Caco-2 (cell line): ENCODE measurements around the gene MBOAT1. TPM values are rescaled to one million over a fixed set of nuclear protein-coding genes. Genes with fewer than 3 reads are reported as not detected.

ENCODE experiments used
- BruUV-seq: library from RNA; stranded (reverse); fragments of 400-500 nt; replicated peaks from 2 replicates; lab custom pipeline; 2021; lab: Mats Ljungman, UMichigan
- CTCF ChIA-PET: fragments of 300-600 bp; sonication (Branson Sonifier 250); formaldehyde crosslinking; loops from one replicate; lab custom pipeline; 2022; ENCODE audit warnings: antibody characterized with exemption; lab: Charles Lee
- POLR2A ChIA-PET: fragments of 300-600 bp; sonication (Branson Sonifier 250); formaldehyde crosslinking; loops from one replicate; lab custom pipeline; 2022; ENCODE audit warnings: antibody characterized with exemption; lab: Charles Lee
- DNase-seq, 2 experiments: peaks; one replicate each; pipeline versions ENCODE4 v3.0.0 to v3.0.0-alpha.2; 2020 to 2022
- H3K27me3 ChIP-seq: replicated peaks from 2 replicates; pipeline ENCODE4 v1.6.0; 2011; ENCODE audit warnings: low read length; ENCODE audit not compliant: control insufficient read depth, insufficient read depth
- H3K36me3 ChIP-seq: 2 replicates; pipeline ENCODE4 v1.5.1; 2011; ENCODE audit warnings: low read length; ENCODE audit not compliant: control insufficient read depth, insufficient read depth
- H3K4me1 ChIP-seq: fragments of 250-450 bp; sonication (Bioruptor Pico); 2 replicates; pipeline ENCODE4 v1.5.1; 2020; ENCODE audit warnings: mild to moderate bottlenecking
- H3K4me3 ChIP-seq: 2 replicates; pipeline ENCODE4 v1.5.1; 2011; ENCODE audit warnings: low read depth, mild to moderate bottlenecking, control low read depth, low read length
- H3K9me3 ChIP-seq: fragments of 250-450 bp; sonication (Bioruptor Pico); 2 replicates; pipeline ENCODE4 v1.5.1; 2020; ENCODE audit warnings: mild to moderate bottlenecking, moderate library complexity
- H3K27ac Mint-ChIP-seq: one replicate; pipeline ENCODE4 v1.8.0; 2022; ENCODE audit warnings: mixed read lengths; ENCODE audit not compliant: unreplicated experiment
- H3K27me3 Mint-ChIP-seq: one replicate; pipeline ENCODE4 v1.8.0; 2022; ENCODE audit warnings: mixed read lengths; ENCODE audit not compliant: insufficient read depth, unreplicated experiment
- H3K36me3 Mint-ChIP-seq: one replicate; pipeline ENCODE4 v1.8.0; 2022; ENCODE audit warnings: mild to moderate bottlenecking, mixed read lengths; ENCODE audit not compliant: insufficient read depth, unreplicated experiment
- H3K4me1 Mint-ChIP-seq: one replicate; pipeline ENCODE4 v1.8.0; 2022; ENCODE audit warnings: low read depth, mixed read lengths; ENCODE audit not compliant: unreplicated experiment
- H3K4me3 Mint-ChIP-seq: one replicate; pipeline ENCODE4 v1.8.0; 2022; ENCODE audit warnings: mild to moderate bottlenecking, moderate library complexity, mixed read lengths; ENCODE audit not compliant: unreplicated experiment
- H3K9me3 Mint-ChIP-seq: one replicate; pipeline ENCODE4 v1.8.0; 2022; ENCODE audit warnings: mixed read lengths; ENCODE audit not compliant: unreplicated experiment
- intact Hi-C: fragments of 100-400 bp; cut with micrococcal nuclease; formaldehyde crosslinking; loops from one replicate; pipeline ENCODE4 v1.10.0; 2022; ENCODE audit not compliant: unreplicated experiment
- total RNA-seq: library from RNA; stranded (reverse); gene quantifications from 2 replicates; pipeline ENCODE4 v1.2.3, GENCODE V29; 2022
- TF ChIP-seq, protein P1 (sequence below), 2 experiments: fragments of 200-600 bp in 1 of 2; IDR thresholded peaks; 1 replicate in 1 of 2; 2 replicates in 1 of 2; pipeline versions ENCODE4 v1.5.1 to v1.8.0; 2011 to 2022; ENCODE audit warnings: antibody characterized with exemption in 1 of 2, control low read depth in 1 of 2, inconsistent platforms in 1 of 2, low read depth in 1 of 2, low read length in 1 of 2, mild to moderate bottlenecking in 1 of 2, moderate library complexity in 1 of 2; ENCODE audit not compliant: insufficient read depth in 1 of 2, severe bottlenecking in 1 of 2, unreplicated experiment in 1 of 2

Gene MBOAT1
- total RNA-seq, 1 experiment from 2014 or later: 7.3 TPM

DNA sequence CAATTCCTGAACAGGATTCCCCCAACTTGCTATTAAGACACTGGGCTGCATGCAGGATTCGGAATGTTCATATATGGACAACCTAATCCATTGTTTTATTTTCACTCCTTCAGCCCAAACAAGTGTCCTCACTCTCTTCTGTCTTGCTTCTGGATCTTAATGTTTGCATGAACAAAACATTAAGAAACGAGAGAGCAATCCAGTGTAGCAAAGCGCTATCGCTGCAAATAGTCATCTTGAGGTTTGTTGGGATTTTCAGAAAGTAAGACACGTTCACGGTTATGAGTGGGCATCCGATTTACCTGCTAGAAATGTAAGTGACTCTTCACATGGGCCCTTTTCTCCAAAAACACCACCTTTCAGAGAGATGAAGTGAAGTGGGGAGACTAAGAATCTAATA, 156.4 kb downstream of the MBOAT1 start:
- H3K4me3 Mint-ChIP-seq: no peak overlapping the region
- H3K9me3 ChIP-seq: no peaks in the 10 kb centered on the region
- no peaks in the 10 kb centered on the region for H3K36me3 ChIP-seq
- intact Hi-C loops: loop anchor here (1.0 to 5.0 kb wide), 7 partner anchors 69 to 1309 kb away; no protein-coding TSS in a partner anchor
- H3K4me1 ChIP-seq: no peaks in the 10 kb centered on the region
- no peaks in the 10 kb centered on the region for H3K27me3 ChIP-seq
- POLR2A ChIA-PET: no interaction called here
- DNase-seq: no peak
- H3K36me3 Mint-ChIP-seq: no peaks in the 10 kb centered on the region
- H3K4me3 ChIP-seq: no peak overlapping the region
- no TSS peak for BruUV-seq
- H3K27me3 Mint-ChIP-seq: peaks cover 12% of the 10 kb centered on the region
- no peaks in the 10 kb centered on the region for H3K4me1 Mint-ChIP-seq
- H3K9me3 Mint-ChIP-seq: no peaks in the 10 kb centered on the region
- H3K27ac Mint-ChIP-seq: no peak overlapping the region
- TF ChIP-seq, protein P1, sequence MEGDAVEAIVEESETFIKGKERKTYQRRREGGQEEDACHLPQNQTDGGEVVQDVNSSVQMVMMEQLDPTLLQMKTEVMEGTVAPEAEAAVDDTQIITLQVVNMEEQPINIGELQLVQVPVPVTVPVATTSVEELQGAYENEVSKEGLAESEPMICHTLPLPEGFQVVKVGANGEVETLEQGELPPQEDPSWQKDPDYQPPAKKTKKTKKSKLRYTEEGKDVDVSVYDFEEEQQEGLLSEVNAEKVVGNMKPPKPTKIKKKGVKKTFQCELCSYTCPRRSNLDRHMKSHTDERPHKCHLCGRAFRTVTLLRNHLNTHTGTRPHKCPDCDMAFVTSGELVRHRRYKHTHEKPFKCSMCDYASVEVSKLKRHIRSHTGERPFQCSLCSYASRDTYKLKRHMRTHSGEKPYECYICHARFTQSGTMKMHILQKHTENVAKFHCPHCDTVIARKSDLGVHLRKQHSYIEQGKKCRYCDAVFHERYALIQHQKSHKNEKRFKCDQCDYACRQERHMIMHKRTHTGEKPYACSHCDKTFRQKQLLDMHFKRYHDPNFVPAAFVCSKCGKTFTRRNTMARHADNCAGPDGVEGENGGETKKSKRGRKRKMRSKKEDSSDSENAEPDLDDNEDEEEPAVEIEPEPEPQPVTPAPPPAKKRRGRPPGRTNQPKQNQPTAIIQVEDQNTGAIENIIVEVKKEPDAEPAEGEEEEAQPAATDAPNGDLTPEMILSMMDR (IDR thresholded peaks at IDR 0.05; ENCODE audit: insufficient read depth in 1 of 2, low read depth in 1 of 2, low read length in 1 of 2, severe bottlenecking in 1 of 2, unreplicated experiment in 1 of 2): no peak
- CTCF ChIA-PET: interaction anchor here (1.6 kb wide), 1 partner anchor 1031 kb away, joined by 4 read pairs; no protein-coding TSS in a partner anchor

Other genes starting within 250 kb of the MBOAT1 start
- 15.4 and 16.3 TPM in 2 replicates for gene E2F3, start 189.4 kb upstream of the MBOAT1 start, total RNA-seq